HEK293T (cell line): ENCODE measurements around the gene NHS.

Source experiments
- CTBP1 ChIP-seq: fragments of 450-650 bp; IDR thresholded peaks from 2 replicates; pipeline ENCODE4 v1.6.1; 2016; ENCODE audit warnings: borderline replicate concordance
- FOXA1 ChIP-seq: fragments of 450-650 bp; IDR thresholded peaks from 2 replicates; pipeline ENCODE4 v1.6.1; 2016; ENCODE audit warnings: mild to moderate bottlenecking
- HDGF ChIP-seq: fragments of 450-650 bp; IDR thresholded peaks from 2 replicates; pipeline ENCODE4 v1.6.1; 2017; ENCODE audit warnings: antibody characterized with exemption, borderline replicate concordance
- PKNOX1 ChIP-seq: fragments of 450-650 bp; IDR thresholded peaks from 2 replicates; pipeline ENCODE4 v1.6.1; 2016
- SP1 ChIP-seq: fragments of 450-650 bp; IDR thresholded peaks from 2 replicates; pipeline ENCODE4 v1.6.1; 2017

- TF ChIP-seq CTBP1 (no peak), SP1 (no peak), FOXA1 (no peak), HDGF (no peak), PKNOX1 (no peak)
Measured at GRCh38 chrX:17566740-17567139, 191.7 kb downstream of the NHS start.
